C4-2B (cell line): Measurements from ENCODE around the gene TSPEAR.

Experiments used
- CTCF ChIP-seq: fragments of 450-650 bp; conservative IDR thresholded peaks from 2 replicates; pipeline ENCODE4 v1.5.1; 2017; ENCODE audit warnings: mild to moderate bottlenecking
- ZFX ChIP-seq: fragments of 450-650 bp; IDR thresholded peaks from 2 replicates; pipeline ENCODE4 v1.6.1; 2017

GRCh38 chr21:44571844-44572782 is 139.3 kb downstream of the TSPEAR start:
- no peak for TF ChIP-seq CTCF
- TF ChIP-seq ZFX: no peak
